Keratinocyte (primary cell): Measurements from ENCODE around the gene ZNF30. TPM values are rescaled to one million over a fixed set of nuclear protein-coding genes. Genes with fewer than 3 reads are reported as not detected.
"Not testable (repeated sequence)": the region's sequence is repeated elsewhere in the genome, so short reads cannot be mapped to it uniquely, and the experiment has no call there.

Source experiments
- DNase-seq: peaks from one replicate; pipeline ENCODE4 v3.0.0-alpha.2; 2011; ENCODE audit warnings: low read depth, missing footprints, low spot score
- FAIRE-seq: peaks from 2 replicates; lab custom pipeline; 2011; peaks lifted over from hg19 to GRCh38; lab: Jason Lieb, UNC
- H2AFZ ChIP-seq: 2 replicates; pipeline ENCODE4 v1.6.0; 2012; ENCODE audit warnings: low read length, control low read depth, inconsistent platforms; ENCODE audit not compliant: control insufficient read depth
- H3K27ac ChIP-seq: 2 replicates; pipeline ENCODE4 v1.5.1; 2011; ENCODE audit warnings: low read length; ENCODE audit not compliant: control insufficient read depth, insufficient read depth
- H3K27me3 ChIP-seq: 3 replicates; pipeline ENCODE4 v1.6.0; 2011; ENCODE audit warnings: low read length; ENCODE audit not compliant: control insufficient read depth, insufficient read depth; ENCODE audit errors: extremely low read depth
- H3K36me3 ChIP-seq, 2 experiments: 2 replicates in 1 of 2; 3 replicates in 1 of 2; pipeline ENCODE4 v1.5.1; 2011; ENCODE audit warnings: low read length in 2 of 2, mild to moderate bottlenecking in 1 of 2; ENCODE audit not compliant: control insufficient read depth in 2 of 2, insufficient read depth in 2 of 2; ENCODE audit errors: extremely low read depth in 1 of 2
- H3K4me1 ChIP-seq: 3 replicates; pipeline ENCODE4 v1.5.1; 2011; ENCODE audit warnings: low read length; ENCODE audit not compliant: control insufficient read depth, insufficient read depth; ENCODE audit errors: extremely low read depth
- H3K4me2 ChIP-seq: 3 replicates; pipeline ENCODE4 v1.6.0; 2011; ENCODE audit warnings: low read depth, low read length; ENCODE audit not compliant: control insufficient read depth, insufficient read depth; ENCODE audit errors: extremely low read depth
- H3K4me3 ChIP-seq, 3 experiments: fragments of 200-600 bp in 1 of 3; sonication (generic) in 1 of 3; 2 replicates in 2 of 3; 3 replicates in 1 of 3; pipeline ENCODE4 v1.5.1; 2011 to 2016; ENCODE audit warnings: low read length in 3 of 3, mild to moderate bottlenecking in 3 of 3, control low read depth in 2 of 3, inconsistent platforms in 1 of 3, low read depth in 1 of 3, mixed read lengths in 1 of 3, mixed run types in 1 of 3, moderate library complexity in 1 of 3; ENCODE audit not compliant: control insufficient read depth in 2 of 3, insufficient read depth in 2 of 3; ENCODE audit errors: extremely low read depth in 1 of 3
- H3K79me2 ChIP-seq: 2 replicates; pipeline ENCODE4 v1.6.0; 2012; ENCODE audit warnings: low read length; ENCODE audit not compliant: control insufficient read depth, insufficient read depth
- H3K9ac ChIP-seq: 3 replicates; pipeline ENCODE4 v1.6.0; 2011; ENCODE audit warnings: low read length; ENCODE audit not compliant: control insufficient read depth, insufficient read depth; ENCODE audit errors: extremely low read depth
- H3K9me1 ChIP-seq: 3 replicates; pipeline ENCODE4 v1.6.0; 2011; ENCODE audit warnings: low read length; ENCODE audit not compliant: control insufficient read depth, insufficient read depth; ENCODE audit errors: extremely low read depth
- H3K9me3 ChIP-seq: 2 replicates; pipeline ENCODE4 v1.5.1; 2012; ENCODE audit warnings: low read depth, low read length; ENCODE audit not compliant: control insufficient read depth
- H4K20me1 ChIP-seq: 3 replicates; pipeline ENCODE4 v1.6.0; 2011; ENCODE audit warnings: low read length; ENCODE audit not compliant: control insufficient read depth, insufficient read depth; ENCODE audit errors: extremely low read depth
- CTCF ChIP-seq, 3 experiments: IDR thresholded peaks in 1 of 3; conservative IDR thresholded peaks in 1 of 3; optimal IDR thresholded peaks in 1 of 3; 2 replicates in 2 of 3; 3 replicates in 1 of 3; pipeline versions ENCODE3 to v1.5.1; 2011; ENCODE audit warnings: low read length in 3 of 3, mild to moderate bottlenecking in 3 of 3, moderate library complexity in 2 of 3, control low read depth in 1 of 3, inconsistent platforms in 1 of 3; ENCODE audit not compliant: insufficient read depth in 2 of 3; ENCODE audit errors: extremely low read depth in 1 of 3
- EZH2 ChIP-seq: IDR thresholded peaks from one replicate; pipeline ENCODE4 v1.6.1; 2012; ENCODE audit warnings: inconsistent platforms, mild to moderate bottlenecking, low read length, moderate library complexity
- dilution Hi-C: fragments of 300-500 bp; cut with MboI; formaldehyde crosslinking; loops from one replicate; pipeline ENCODE4 v1.7.0; 2020; ENCODE audit warnings: low sequenced_read_pairs; ENCODE audit not compliant: extremely low pct_ligation_motif_present
- polyA plus RNA-seq, 5 experiments: library from polyadenylated mRNA; depleted of rRNA in 3 of 5; stranded (reverse) in 3 of 5; stranded (forward) in 1 of 5; unstranded in 1 of 5; fragments of >200 nt; gene quantifications; 1 replicate in 1 of 5; 2 replicates in 3 of 5; 3 replicates in 1 of 5; pipeline versions ENCODE4 v1.2.1 to v1.2.3, GENCODE V29; 2011 to 2012; ENCODE audit warnings: missing spikeins in 2 of 5, low read depth in 1 of 5, low replicate concordance in 1 of 5

The ZNF30 gene
- polyA plus RNA-seq, 1 donor (not counting 4 experiments of a cell fraction or from before 2014, with no cell fraction given) = 4.6 TPM

- TF ChIP-seq CTCF (optimal IDR thresholded peaks at IDR 0.05 in 1 of 3, IDR thresholded peaks at IDR 0.05 in 1 of 3, conservative IDR thresholded peaks at IDR 0.05 in 1 of 3; ENCODE audit: extremely low read depth in 1 of 3, insufficient read depth in 2 of 3, low read length in 3 of 3) (no peak), EZH2 (no peak)
- no peaks in the 10 kb centered on the region for H3K27me3 ChIP-seq
- DNase-seq = no peak
- H3K4me2 ChIP-seq = no peak overlapping the region
- H3K79me2 ChIP-seq = no peaks in the 10 kb centered on the region
- no peaks in the 10 kb centered on the region for H3K36me3 ChIP-seq
- no peak overlapping the region for H3K4me3 ChIP-seq
- dilution Hi-C loops = no loop called here
- no peaks in the 10 kb centered on the region for H3K9me1 ChIP-seq
- H4K20me1 ChIP-seq = no peaks in the 10 kb centered on the region
- no peak overlapping the region for H2AFZ ChIP-seq
- H3K9me3 ChIP-seq = peaks cover 9% of the 10 kb centered on the region
- H3K27ac ChIP-seq = no peak overlapping the region
- H3K9ac ChIP-seq = no peak overlapping the region
- H3K4me1 ChIP-seq = peaks cover 7% of the 10 kb centered on the region
- no peak for FAIRE-seq
Observed at GRCh38 chr19:34918190-34918589, 8.5 kb upstream of the ZNF30 start.

- H3K4me1 ChIP-seq, H4K20me1 ChIP-seq, H2AFZ ChIP-seq, H3K4me3 ChIP-seq, H3K27ac ChIP-seq, H3K36me3 ChIP-seq, H3K79me2 ChIP-seq, H3K4me2 ChIP-seq, H3K9ac ChIP-seq, DNase-seq, H3K27me3 ChIP-seq, dilution Hi-C loops, H3K9me1 ChIP-seq, FAIRE-seq, H3K9me3 ChIP-seq: not testable (repeated sequence)
Observed at GRCh38 chr19:34920090-34920786, 6.5 kb upstream of the ZNF30 start.
